ENCODE measurements around the gene CDKAL1. TPM values are rescaled to one million over a fixed set of nuclear protein-coding genes. Genes with fewer than 3 reads are reported as not detected.

The CDKAL1 gene
- total RNA-seq, 4 donors from 2014 or later = 24.7 to 32.8 (median 29.8) TPM

- H3K9me3 ChIP-seq = no peaks in the 10 kb centered on the region
- no peaks in the 10 kb centered on the region for H3K36me3 ChIP-seq
- H3K27ac ChIP-seq = no peak overlapping the region
- H3K4me3 ChIP-seq (replicated peaks in 1 of 3) = no peak overlapping the region
- intact Hi-C loops (cut with DNase I) = no loop called here
- H3K27me3 ChIP-seq = no peaks in the 10 kb centered on the region
- TF ChIP-seq CTCF (IDR thresholded peaks at IDR 0.05) (no peak), POLR2A (IDR thresholded peaks at IDR 0.05) (no peak)
- no peaks in the 10 kb centered on the region for H3K4me1 ChIP-seq
- WGBS, 2 donors = 73 to 85% methylated on average over 5 of the region's 5 CpGs
- DNase-seq = no peak
Measured at GRCh38 chr6:20952699-20953474, 418.6 kb downstream of the CDKAL1 start.

GRCh38 chr6:20954315-20954714 is 420.1 kb downstream of the CDKAL1 start:
- Histone ChIP-seq H3K4me3 (replicated peaks in 1 of 3) (no peak overlapping the region), H3K4me1 (no peaks in the 10 kb centered on the region), H3K36me3 (no peaks in the 10 kb centered on the region), H3K9me3 (no peaks in the 10 kb centered on the region), H3K27me3 (no peaks in the 10 kb centered on the region), H3K27ac (no peak overlapping the region)
- no peak for DNase-seq
- no peak for TF ChIP-seq CTCF (IDR thresholded peaks at IDR 0.05)
- TF ChIP-seq POLR2A (IDR thresholded peaks at IDR 0.05) = no peak
- 32 to 34% methylated on average over 2 of the region's 2 CpGs for WGBS, 2 donors
- intact Hi-C loops (cut with DNase I) = no loop called here

GRCh38 chr6:20955131-20955530 is 420.9 kb downstream of the CDKAL1 start:
- H3K9me3 ChIP-seq = no peaks in the 10 kb centered on the region
- H3K4me1 ChIP-seq = no peaks in the 10 kb centered on the region
- H3K27ac ChIP-seq = no peak overlapping the region
- H3K4me3 ChIP-seq (replicated peaks in 1 of 3) = no peak overlapping the region
- intact Hi-C loops (cut with DNase I) = no loop called here
- no peak for TF ChIP-seq CTCF (IDR thresholded peaks at IDR 0.05)
- TF ChIP-seq POLR2A (IDR thresholded peaks at IDR 0.05) = no peak
- DNase-seq = no peak
- 90 to 99% methylated on average over 2 of the region's 2 CpGs for WGBS, 2 donors
- H3K27me3 ChIP-seq = no peaks in the 10 kb centered on the region
- H3K36me3 ChIP-seq = no peaks in the 10 kb centered on the region

GRCh38 chr6:20955751-20956150 is 421.5 kb downstream of the CDKAL1 start:
- Histone ChIP-seq H3K4me1 (no peaks in the 10 kb centered on the region), H3K27ac (no peak overlapping the region), H3K4me3 (replicated peaks in 1 of 3) (no peak overlapping the region), H3K9me3 (no peaks in the 10 kb centered on the region), H3K36me3 (no peaks in the 10 kb centered on the region), H3K27me3 (no peaks in the 10 kb centered on the region)
- intact Hi-C loops (cut with DNase I) = no loop called here
- no peak for DNase-seq
- no peak for TF ChIP-seq CTCF (IDR thresholded peaks at IDR 0.05)
- no peak for TF ChIP-seq POLR2A (IDR thresholded peaks at IDR 0.05)
- 97 to 98% methylated on average over 4 of the region's 4 CpGs for WGBS, 2 donors

- intact Hi-C loops (cut with DNase I) = no loop called here
Measured at GRCh38 chr6:20960067-20960466, 425.8 kb downstream of the CDKAL1 start.

More at GRCh38 chr6:20960067-20960466, 425.8 kb downstream of the CDKAL1 start:
- Histone ChIP-seq H3K4me3 (replicated peaks in 1 of 3) (no peak overlapping the region), H3K4me1 (no peaks in the 10 kb centered on the region), H3K9me3 (no peaks in the 10 kb centered on the region), H3K36me3 (no peaks in the 10 kb centered on the region), H3K27me3 (no peaks in the 10 kb centered on the region), H3K27ac (no peak overlapping the region)
- TF ChIP-seq POLR2A (IDR thresholded peaks at IDR 0.05) (no peak), CTCF (IDR thresholded peaks at IDR 0.05) (no peak)
- no peak for DNase-seq
- 95 to 97% methylated on average over 5 of the region's 5 CpGs for WGBS, 2 donors
